Germinal center (tissue), 1 donor: ENCODE measurements around the gene FAM174C.

Experiments used
- DNase-seq: peaks from one replicate; pipeline ENCODE4 v3.0.0; 2012; ENCODE audit warnings: mixed read lengths, low spot score

Gene FAM174C

DNA sequence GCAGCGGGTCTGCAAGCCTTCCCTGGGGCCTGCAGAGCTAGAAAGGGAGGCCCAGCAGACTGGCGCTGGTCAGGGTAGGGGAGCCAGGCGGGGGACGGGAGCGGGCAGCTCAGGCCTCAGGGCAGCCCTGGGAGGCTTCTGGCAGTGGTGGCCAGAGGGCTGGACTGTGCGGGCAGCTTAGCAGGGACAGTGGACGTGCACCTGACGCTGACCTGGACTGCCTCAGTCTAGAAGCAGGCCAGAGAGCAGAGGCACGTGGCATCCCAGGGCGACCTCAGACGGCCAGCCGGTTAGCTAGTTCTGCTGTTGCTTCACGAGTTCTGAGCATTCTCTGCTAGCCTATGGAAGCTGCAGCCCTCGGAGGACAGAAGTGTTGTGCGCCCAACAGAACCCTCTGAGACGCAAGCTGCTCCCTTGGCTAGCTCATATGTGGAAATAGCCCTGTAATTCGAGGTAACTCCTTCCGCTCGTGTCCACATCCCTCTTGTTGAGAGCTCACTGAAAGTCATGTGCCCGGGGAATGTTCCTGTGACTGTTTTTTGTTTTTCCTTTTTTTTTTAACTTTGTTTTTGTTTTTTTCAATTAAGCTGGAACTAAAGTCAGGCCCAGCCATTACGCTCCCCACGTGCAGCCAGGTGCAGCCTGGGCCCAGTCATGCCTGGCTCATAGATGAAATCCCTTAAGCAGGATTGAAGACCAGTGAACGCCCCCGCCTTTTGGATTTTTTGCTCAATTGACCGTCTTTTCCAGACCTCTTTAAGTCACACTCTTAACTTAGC lies 1.9 kb upstream of the FAM174C start:
- DNase-seq: no peak

DNA sequence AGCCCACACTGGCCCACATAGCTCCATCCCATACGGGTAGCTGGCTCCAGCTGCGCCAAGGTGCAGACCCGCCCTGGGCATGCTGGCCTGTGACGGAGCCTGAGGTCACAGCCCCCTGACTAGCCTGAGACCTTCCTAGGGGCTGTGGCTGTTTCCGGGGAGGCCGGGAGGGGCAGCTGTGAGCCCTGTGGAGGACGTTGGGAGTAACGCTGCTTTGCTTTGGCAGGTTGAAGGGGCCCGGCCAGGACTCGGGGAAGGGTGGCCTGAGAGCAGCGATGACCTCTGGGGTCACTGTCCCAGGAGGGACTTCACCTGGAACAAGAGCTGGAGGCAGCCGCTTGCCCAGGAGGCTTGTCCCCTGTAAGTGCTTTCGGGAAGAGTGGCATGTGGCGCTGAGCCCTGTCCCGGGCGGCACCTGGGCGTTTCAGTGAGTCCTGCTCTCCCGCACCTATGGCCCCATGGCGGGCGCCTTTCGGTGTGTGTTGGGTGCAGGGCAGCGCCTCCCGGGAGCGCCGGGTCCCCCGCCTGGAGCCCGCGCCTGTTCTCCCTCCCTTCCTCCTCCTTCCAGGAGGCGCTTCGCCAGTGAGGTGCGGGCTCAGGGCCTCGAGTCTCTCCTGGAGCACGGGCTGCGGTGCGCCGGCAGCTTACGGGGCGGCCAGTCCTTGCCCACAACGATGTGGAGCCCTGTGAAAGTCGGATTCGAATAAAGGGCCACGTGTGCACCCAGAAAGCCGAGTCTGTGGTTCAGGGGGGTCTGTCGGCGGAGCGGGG lies 1.1 kb upstream of the FAM174C start:
- no peak for DNase-seq

DNA sequence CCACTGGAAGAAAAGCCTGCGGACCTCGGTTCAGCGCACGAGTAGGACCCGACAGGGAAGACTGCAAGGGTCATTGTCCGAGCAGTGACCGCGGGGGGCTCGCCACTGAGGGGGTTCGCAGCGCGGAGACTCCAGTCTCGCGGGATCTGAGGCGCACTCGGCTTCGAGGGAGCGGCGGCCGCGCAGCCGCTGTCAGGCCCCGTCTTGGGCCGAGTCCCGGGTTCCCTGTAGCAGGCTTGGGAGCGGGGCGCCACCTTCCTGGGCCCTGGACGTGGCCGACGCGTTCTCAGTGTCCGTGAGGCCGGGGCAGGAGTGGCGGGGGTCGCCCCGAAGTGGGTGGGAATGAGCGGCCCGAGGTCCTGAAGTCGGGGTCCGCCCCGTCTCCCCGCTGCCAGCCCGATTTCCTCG lies 474 bp upstream of the FAM174C start:
- DNase-seq: no peak

DNA sequence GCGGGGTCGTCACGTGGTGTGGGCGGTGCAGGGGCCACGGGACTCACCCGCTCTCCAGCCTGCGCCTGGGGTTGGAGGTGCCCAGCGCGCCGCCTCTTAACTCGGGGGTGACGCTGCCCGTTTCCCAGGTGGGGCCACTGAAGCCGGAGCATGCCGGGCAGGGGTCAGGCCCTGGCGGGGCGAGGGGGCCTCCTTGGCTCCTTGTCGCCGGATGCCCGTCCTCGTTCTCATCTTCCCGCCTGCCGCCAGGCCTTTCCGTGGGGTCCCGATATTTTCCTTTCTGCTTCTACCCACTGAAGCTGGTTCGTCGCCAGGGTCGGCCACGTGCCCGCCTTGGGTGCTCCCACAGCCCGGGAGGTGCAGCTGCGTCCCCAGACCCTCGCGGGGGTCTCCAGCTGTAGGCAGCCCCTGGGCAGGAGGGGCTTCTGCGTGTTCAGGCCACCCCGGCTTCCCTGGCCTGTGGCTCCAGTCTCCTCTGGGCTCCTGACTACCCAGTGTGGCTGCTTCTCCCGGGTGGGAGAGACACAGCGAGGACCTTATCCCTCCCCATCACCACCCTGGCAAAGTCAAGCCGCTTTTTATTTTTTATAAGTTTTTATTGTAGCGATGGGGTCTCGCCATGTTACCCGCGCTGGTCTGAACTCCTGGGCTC lies 772 bp downstream of the FAM174C start:
- no peak for DNase-seq

DNA sequence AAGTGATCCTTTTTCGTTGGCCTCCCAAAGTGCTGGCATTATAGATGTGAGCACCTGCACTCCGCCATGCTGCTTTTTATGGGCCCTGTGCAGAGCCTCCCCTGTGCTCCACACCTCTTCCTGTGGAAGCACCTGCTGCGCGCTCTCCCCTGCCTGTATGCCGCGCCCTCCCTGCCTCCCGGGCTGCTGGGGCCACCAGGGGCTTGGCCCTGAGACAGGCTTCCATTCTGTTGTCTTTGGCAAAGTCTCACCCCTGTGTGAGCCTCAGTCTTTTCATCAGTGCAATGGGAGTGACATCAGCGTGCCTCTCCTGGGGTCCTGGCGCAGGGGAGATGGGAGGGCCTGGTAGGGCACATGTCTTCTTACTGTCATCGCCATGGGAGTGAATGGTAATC lies 1.3 kb downstream of the FAM174C start:
- DNase-seq: no peak

DNA sequence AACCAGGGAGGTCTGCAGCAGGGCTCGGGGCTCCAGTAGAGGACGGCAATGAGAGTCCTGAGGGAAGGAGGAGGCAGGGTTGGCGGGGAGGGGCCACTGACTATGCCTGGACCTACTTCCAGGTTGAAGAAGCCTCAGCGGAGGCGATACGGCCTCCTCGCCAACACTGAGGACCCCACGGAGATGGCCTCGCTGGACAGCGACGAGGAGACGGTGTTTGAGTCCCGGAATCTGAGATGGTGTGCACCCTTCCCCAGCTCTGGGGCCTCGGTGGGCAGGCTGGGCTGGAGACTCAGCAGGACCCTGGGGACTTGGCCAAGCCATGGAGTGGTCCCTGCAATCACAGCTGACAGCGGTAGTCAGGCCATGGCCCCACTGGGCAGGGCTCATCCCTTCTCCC lies 1.7 kb downstream of the FAM174C start:
- no peak for DNase-seq

DNA sequence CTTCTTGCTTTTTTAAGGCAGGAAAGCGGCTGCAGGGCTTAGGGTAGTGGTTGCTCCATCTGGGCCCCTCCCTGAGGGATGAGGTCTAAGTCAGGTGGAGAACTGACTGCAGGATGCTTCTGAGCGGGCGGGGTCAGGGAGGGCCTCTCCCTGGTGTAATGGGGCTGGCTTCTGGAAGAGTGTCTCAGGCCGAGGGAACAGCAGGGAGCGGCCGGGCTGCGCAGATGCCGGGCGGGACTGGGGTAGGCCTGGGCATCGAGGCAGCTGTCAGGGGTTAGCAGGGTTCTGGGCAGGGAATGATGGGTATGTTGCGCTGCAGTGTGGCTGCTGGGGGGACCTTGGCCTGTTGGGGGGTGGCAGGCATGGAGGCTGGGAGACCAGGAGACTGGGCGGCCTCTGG lies 2.7 kb downstream of the FAM174C start:
- no peak for DNase-seq

DNA sequence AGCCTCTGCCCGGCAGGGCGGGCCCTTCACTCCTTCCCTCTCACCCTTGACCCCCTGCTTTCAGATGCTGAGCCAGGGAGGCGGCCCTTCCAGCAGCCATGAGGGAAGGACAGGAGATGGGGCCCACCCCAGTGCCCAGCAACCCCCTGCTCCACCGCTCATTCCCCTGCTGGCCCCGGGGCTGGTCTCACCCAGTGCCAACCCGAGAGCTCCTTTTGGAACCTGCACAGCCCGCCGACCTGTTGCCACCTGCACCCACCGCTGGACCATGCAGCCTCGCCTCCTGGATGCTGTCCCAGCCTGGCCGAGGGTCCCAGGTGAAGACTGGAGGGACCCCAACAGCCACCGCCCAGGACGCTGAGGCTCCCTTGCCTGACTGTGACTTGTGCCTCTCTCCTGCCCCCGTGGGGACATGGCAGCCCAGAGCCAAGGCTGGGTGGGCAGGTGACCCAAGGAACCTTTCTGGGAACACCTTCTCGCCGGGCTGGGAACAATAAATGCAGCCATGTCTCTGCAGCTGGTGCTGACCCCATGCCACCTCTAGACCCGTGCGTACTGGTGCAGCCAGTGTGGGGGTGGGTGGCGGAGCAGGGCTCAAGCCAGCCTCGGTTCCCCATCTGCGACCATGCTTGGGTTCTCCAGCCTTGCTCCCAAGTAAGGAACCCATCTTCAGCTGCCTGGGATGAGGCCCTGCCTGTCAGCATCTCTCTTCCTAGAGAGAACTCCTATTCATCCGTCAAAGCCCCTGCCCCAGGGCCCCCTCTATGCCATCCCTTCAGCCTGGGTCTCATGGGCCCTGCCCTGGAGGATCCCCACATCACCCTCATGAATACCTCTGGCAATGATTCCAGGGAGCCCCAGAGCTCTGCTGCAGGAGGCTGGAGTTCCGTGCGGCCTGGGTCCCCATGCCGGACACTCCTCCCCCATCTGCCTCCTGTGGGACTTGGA lies 3.7 kb downstream of the FAM174C start:
- DNase-seq: no peak

DNA sequence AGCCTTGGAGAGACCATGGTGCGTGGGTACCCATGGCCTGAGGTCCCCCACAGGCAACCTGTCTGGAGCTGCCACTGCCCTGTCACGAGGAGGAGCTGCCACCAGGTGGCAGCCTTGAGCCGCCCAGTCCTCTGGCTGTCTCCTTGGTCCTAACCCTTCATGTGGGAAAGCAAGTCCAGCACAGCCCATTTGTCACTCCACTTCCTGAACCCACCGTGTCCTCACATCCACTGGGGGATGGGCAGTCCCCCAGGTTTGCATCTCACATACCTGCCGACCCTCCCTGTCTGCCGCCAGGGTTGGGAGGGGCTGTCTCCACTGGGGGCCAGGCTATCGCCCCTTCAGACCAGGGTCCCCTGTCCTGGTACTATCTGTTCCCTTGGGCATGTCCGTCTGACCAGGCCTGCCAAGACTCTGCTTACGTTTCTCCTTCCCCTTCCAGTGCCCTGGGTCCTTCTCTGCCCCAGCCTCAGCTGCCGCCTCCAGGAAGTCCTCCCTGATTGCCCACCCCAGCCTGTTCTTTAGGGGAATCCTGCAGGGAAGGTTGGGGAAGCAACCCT lies 4.5 kb downstream of the FAM174C start:
- DNase-seq: peak; percentile 84

DNA sequence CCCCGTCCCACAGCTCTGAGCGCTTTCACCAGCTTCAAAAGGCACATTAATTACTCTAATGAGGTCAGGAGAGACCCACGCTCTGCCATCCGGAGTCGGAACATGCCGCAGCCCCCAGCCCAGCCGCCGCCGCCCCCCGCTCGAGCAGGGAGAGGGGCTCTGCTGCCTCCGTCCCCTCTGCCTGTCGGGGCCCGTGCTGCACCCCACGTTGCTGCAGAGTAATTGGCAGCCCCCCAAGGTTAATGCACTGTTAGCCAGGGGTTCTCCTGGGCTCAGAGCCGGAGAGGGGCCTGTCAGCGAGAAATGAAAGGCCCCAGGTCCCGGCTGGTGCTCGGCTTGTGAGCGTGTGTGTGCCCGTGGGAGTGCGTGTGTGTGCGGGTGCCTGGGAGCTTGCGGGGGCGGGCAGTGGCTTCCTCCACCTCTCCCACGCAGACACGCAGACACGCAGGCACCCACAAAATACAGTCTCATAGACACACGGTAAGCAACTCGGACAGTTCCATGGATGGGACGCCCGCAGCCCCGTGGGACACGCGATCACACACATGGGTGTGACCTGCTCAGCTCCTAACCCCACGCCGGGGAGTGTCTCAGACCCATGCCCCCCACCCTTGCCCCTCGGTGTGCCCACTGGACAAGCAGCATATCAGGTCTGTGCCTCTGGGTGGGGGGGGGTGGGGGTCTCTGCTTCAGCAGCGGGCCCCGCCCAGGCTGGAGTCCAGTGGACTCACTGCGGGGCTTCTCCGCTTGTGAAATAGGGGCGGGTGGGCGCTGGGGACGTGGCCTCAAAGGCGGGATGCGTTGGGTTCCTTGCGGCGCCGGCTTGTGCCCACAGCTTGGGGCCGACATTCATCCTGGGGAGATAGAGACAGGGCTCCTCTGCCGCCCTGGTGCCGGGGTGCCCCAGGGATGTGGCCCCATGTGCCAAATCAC lies 5.6 kb downstream of the FAM174C start:
- DNase-seq: no peak

DNA sequence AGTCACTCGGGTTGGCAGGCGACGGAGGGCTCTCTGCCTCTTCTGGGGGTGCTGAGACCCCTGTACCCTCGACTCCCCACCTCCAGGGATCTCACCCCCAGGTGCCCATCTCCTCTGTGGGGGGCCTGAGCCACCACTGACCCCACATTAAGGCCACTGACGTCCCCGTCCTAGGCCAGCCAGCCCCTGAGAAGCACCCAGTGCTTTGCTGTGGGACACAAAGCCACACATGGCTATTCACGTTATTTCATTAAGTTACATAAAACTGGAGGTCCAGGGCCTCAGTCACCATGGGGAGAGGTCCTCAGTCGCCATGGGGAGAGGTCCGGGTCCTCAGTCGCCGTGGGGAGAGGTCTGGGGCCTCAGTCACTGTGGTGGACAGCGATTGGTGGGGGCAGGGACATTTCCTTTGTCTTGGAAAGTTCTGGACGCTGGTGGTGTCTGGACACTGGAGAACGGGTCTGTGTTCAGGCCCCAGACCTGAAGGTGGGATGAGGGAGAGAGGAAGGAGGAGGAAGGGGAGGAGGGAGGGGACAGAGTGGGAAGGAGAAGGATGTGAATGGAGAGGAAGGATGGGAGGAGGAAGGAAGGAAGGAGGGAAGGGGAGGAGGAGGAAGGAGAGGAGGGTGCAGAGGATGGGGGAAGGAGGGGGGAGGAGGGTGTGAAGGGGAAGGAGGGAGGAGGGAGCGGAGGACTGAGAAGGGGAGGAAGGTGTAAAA lies 6.4 kb downstream of the FAM174C start:
- no peak for DNase-seq

DNA sequence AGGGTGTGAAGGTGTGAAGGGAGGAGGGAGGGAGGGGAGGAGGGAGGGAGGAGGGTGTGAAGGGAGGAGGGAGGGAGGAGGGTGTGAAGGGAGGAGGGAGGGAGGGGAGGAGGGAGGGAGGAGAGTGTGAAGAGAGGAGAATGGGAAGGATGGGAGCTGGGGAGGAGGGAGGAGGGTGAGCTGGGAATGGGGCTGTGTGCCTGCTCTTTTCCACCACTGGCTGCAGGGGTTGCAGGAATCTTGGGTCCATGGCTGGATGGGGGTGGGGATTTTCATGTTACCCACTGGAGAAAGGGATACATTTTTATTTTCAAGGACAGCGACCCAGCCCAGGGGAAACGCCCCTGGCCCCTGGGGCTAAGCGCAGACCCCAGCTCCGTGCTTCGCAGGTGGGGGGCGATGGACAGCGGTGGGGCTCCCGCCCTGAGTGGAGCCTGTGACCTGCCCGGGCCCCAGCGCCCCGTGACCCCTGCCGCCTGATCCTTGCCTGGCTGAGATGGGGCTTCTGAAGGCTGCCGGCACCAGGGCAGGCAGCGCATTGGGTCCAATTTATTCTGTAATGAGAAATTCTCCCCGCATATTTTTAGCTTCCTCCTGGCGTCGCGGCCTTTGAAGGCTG lies 7.4 kb downstream of the FAM174C start:
- no peak for DNase-seq

DNA sequence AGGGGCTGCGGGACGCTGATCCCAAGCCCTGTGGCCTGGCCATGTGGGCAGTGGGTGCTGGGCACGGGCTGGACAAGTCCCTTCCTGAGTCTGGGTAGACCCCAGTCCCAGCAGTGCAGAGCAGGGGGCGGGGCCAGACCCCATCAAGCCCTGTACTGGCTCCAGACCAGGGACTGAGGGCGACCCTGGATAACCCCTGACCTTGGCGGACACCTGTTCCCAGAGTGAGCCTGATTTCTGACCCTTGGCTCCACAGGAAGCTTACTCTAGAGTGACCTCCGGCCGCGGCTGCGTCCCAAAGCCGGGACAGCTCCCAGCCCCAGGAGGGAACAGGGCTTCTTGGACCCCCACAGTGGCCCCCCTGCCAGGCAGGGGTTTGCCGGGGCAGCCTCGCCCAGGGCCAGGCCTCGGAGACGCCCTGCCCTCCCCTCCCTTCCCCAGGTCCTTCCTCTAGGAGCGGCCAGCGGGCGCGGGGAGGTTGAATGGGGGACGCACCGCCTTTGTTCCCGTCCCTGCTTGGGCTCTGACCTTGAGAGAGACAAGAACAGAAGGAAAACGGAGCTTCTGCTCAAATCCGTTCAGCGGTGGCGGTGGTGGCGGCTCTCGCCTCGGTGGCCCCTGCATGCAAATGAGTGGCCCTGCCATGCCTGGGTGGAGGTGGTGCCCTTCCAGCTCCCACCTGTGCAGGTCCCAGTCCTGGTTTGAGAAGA lies 8.0 kb downstream of the FAM174C start:
- no peak for DNase-seq

DNA sequence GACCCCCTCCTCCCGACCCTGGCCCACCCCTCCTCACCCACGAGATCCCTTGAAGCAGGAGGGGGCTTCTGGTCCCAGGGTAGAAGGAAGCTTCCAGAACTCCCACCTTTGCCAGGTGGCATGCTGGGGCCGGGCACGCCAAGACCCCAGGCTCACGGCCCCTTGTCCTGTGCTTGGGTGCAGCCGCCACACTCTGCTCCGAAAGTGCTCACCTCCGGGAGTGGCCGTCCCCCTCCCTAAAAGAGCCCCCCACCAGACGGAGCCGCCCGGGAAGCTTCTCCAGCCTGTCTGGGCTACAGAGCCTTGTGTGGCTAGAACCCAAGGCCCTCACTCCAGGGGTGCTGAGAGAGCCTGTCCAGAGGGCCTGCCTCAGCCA lies 8.6 kb downstream of the FAM174C start:
- no peak for DNase-seq

DNA sequence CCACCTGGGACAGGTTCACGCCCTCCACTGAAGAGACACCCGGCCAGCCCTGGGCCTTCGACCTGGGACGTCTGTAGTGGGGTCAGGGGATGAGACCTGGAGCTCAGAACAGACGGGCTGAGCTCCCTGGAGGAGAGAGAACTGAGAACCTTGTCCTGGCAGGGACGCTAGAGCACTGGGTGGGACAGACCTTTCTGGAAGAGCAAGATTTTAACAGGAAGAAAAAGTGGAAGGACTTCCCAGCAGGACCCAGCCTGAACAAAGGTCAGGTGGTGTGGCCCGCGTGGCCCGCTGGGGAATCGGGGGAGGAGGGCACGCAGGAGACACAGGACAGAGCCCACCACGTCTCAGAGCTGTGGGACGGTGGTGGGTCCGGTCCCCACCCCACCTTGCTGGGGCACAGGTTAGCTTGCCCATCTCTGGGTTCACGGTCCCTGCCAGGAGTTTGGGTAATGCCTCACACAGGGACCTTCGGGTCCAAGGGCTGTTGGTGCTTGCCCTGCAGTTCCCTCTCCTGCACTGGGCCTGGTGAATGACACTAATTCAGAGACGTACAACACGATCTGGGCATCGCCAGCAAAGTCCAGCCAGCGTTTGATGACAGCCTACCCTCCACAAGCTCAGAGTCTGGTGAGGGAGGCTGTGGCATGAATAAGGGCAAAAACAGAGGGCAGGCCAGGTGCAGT lies 9.1 kb downstream of the FAM174C start:
- DNase-seq: no peak

DNA sequence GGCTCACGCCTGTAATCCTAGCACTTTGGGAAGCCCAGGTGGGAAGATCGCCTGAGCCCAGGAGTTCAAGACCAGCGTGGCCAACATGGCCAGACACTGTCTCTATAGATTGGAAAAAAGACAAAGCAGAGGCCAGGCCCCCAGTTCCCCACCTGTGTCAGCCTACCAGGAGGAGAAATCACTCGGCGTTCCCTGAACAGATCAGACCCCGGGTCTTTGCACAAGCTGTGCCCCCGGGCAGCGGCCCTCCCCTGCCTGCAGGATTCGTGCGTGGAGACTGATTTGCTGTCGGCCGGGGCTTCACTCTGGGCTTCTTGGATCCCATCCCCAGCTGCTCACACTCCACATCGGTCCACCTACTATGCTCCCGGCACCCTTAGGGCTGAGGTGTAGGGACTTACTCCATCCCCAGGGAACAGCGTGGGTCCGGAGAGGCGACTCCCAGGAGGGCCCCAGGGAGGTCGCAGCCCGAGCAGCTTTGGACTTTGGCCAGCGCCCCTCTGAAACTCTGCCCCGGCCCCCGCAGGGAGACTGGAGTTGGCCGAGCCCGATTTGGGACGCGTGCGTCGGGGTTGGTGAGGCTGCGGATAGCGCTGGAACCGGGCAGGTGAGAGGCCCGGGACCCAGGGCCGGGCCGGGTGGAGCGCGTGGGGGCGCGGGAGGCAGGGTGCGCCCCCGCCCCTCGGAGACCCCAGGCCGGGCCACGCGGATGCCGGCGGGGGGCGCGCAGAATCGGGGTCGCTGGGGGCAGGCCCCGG lies 9.8 kb downstream of the FAM174C start:
- DNase-seq: no peak

DNA sequence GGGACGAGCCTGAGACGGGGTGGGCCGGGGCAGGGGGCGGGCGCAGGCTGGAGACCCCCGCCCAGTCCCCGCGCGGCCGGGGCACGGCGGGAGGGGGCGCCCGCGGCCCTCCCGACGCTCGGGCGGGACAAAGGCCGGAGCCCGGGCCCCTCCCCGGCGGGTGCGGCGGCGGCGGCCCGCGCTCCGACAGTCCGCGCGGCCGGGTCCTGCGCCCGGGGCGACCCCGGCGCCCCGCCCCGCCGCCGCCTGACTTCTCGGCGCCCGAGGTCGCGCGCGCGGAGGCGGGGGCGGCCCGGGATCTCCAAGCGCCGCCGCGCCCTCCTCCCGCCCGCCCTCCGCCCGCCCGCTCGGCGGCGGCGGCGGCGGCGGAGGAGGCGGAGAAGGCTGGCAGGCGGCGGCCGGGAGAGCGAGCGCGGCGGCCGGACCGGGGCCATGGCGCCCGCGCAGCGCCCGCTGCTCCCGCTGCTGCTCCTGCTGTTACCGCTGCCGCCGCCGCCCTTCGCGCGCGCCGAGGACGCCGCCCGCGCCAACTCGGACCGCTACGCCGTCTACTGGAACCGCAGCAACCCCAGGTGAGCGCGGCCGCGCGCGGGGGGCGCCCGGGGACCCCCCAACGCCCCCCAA lies 10.5 kb downstream of the FAM174C start, which contains the start of gene EFNA2:
EFNA2 (plus strand) TSS at position 137 of the 624 bp plus-strand sequence; CDS start at position 433, 296 bp downstream.
- no peak for DNase-seq
